ENCODE data around the gene FXR2. TPM values are rescaled to one million over a fixed set of nuclear protein-coding genes. Genes with fewer than 3 reads are reported as not detected.

The FXR2 gene
- total RNA-seq, 1 experiment from 2014 or later, result 35.1 TPM

DNA sequence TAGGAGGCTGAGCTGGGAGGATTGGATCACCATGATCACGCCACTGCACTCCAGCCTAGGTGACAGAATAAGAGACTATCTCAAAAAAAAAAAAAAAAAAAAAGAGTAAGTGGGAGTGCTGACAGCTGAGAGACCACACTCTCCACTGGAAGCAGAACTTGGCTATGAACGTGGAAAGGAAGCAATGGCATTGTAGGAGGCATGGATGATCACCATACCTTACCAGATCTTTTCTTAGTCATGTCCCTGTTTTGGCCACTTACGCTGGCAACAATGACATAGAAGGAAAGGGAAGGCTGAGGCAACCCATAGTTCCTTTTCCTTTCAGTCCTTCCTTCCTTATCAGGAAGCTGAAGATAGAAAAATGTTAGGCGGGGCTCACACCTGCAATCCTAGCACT is 32.3 kb upstream of the FXR2 start:
- ChIA-PET CTCF (interaction anchor here (0.5 to 7.5 kb wide), 4 partner anchors 10 to 599 kb away, joined by 3 to 88 read pairs (median 4); partner anchors contain the start of gene TP53), POLR2A (interaction anchor here (0.7 to 0.9 kb wide), 2 partner anchors 39 to 269 kb away, joined by 3 read pairs; no protein-coding TSS in a partner anchor)
- no peak for ATAC-seq
- H3K27me3 Mint-ChIP-seq (ENCODE audit: low read depth), result peaks cover 44% of the 10 kb centered on the region
- H3K4me1 Mint-ChIP-seq, result peaks cover 14% of the 10 kb centered on the region
- DNase-seq (ENCODE audit: low spot score), result no peak
- no peak overlapping the region for H3K4me3 Mint-ChIP-seq
- no peaks in the 10 kb centered on the region for H3K9me3 Mint-ChIP-seq
- no peak overlapping the region for H3K27ac Mint-ChIP-seq
- TF ChIP-seq ZNF138 (CRISPR knock-in tag; conservative IDR thresholded peaks at IDR 0.05), result no peak
- TF ChIP-seq IRF2 (CRISPR knock-in tag; IDR thresholded peaks at IDR 0.05; ENCODE audit: borderline replicate concordance, low read depth), result no peak
- TF ChIP-seq NFATC4 (CRISPR knock-in tag; IDR thresholded peaks at IDR 0.05), result no peak
- TF ChIP-seq, protein P1, sequence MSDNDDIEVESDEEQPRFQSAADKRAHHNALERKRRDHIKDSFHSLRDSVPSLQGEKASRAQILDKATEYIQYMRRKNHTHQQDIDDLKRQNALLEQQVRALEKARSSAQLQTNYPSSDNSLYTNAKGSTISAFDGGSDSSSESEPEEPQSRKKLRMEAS (CRISPR knock-in tag; IDR thresholded peaks at IDR 0.05), result no peak
- TF ChIP-seq, protein P2, sequence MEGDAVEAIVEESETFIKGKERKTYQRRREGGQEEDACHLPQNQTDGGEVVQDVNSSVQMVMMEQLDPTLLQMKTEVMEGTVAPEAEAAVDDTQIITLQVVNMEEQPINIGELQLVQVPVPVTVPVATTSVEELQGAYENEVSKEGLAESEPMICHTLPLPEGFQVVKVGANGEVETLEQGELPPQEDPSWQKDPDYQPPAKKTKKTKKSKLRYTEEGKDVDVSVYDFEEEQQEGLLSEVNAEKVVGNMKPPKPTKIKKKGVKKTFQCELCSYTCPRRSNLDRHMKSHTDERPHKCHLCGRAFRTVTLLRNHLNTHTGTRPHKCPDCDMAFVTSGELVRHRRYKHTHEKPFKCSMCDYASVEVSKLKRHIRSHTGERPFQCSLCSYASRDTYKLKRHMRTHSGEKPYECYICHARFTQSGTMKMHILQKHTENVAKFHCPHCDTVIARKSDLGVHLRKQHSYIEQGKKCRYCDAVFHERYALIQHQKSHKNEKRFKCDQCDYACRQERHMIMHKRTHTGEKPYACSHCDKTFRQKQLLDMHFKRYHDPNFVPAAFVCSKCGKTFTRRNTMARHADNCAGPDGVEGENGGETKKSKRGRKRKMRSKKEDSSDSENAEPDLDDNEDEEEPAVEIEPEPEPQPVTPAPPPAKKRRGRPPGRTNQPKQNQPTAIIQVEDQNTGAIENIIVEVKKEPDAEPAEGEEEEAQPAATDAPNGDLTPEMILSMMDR (IDR thresholded peaks at IDR 0.05), result no peak
- no peak for TF ChIP-seq CREB1 (CRISPR knock-in tag; IDR thresholded peaks at IDR 0.05)
- TF ChIP-seq E2F1 (CRISPR knock-in tag; IDR thresholded peaks at IDR 0.05), result no peak
- no peak for TF ChIP-seq JAZF1 (CRISPR knock-in tag; IDR thresholded peaks at IDR 0.05)
- no peaks in the 10 kb centered on the region for H3K36me3 Mint-ChIP-seq

DNA sequence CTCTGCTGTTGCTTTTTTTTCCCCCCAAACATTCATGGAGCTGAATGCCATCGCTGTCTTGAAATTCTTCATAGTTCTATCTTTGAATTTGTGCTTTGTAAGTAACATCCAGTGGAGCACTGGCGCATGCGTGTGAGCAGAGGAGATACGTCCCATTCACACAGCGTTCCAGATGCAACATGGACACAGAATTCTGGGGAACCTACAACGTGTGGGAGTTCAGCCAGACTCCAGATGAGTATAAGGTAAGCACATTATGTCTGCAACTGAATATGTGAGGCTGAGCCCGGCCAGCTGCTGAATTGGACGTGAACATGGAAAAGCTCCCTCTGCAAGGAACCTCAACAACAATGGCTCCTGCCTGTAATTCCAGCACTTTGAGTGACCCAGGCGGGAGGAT is 31.8 kb upstream of the FXR2 start:
- peaks cover 5% of the 10 kb centered on the region for H3K9me3 Mint-ChIP-seq
- H3K27me3 Mint-ChIP-seq (ENCODE audit: low read depth), result peaks cover 46% of the 10 kb centered on the region
- H3K36me3 Mint-ChIP-seq, result no peaks in the 10 kb centered on the region
- ChIA-PET POLR2A (interaction anchor here (0.7 to 0.9 kb wide), 2 partner anchors 39 to 269 kb away, joined by 3 read pairs; no protein-coding TSS in a partner anchor), CTCF (interaction anchor here (1.0 kb wide), 2 partner anchors 11 to 41 kb away, joined by 3 to 4 read pairs; partner anchors contain the start of gene TP53)
- peaks cover 12% of the 10 kb centered on the region for H3K4me1 Mint-ChIP-seq
- H3K4me3 Mint-ChIP-seq, result no peak overlapping the region
- no peak for ATAC-seq
- no peak overlapping the region for H3K27ac Mint-ChIP-seq
- DNase-seq (ENCODE audit: low spot score), result no peak
- TF ChIP-seq USF1 (CRISPR knock-in tag; IDR thresholded peaks at IDR 0.05) (no peak), ATF6 (CRISPR knock-in tag; IDR thresholded peaks at IDR 0.05) (no peak), TEAD4 (CRISPR knock-in tag; IDR thresholded peaks at IDR 0.05) (no peak), E2F1 (CRISPR knock-in tag; IDR thresholded peaks at IDR 0.05) (no peak), ZNF671 (CRISPR knock-in tag; IDR thresholded peaks at IDR 0.05) (no peak), ZNF219 (CRISPR knock-in tag; IDR thresholded peaks at IDR 0.05; ENCODE audit: borderline replicate concordance) (no peak), GABPB1 (CRISPR knock-in tag; IDR thresholded peaks at IDR 0.05) (no peak), ZNF396 (CRISPR knock-in tag; IDR thresholded peaks at IDR 0.05; ENCODE audit: borderline replicate concordance) (no peak), FOXJ3 (CRISPR knock-in tag; IDR thresholded peaks at IDR 0.05; ENCODE audit: borderline replicate concordance) (no peak), EMX1 (CRISPR knock-in tag; IDR thresholded peaks at IDR 0.05) (no peak), MYBL2 (CRISPR knock-in tag; IDR thresholded peaks at IDR 0.05) (no peak), ZBTB21 (CRISPR knock-in tag; IDR thresholded peaks at IDR 0.05; ENCODE audit: borderline replicate concordance) (no peak)
- TF ChIP-seq, protein P3, sequence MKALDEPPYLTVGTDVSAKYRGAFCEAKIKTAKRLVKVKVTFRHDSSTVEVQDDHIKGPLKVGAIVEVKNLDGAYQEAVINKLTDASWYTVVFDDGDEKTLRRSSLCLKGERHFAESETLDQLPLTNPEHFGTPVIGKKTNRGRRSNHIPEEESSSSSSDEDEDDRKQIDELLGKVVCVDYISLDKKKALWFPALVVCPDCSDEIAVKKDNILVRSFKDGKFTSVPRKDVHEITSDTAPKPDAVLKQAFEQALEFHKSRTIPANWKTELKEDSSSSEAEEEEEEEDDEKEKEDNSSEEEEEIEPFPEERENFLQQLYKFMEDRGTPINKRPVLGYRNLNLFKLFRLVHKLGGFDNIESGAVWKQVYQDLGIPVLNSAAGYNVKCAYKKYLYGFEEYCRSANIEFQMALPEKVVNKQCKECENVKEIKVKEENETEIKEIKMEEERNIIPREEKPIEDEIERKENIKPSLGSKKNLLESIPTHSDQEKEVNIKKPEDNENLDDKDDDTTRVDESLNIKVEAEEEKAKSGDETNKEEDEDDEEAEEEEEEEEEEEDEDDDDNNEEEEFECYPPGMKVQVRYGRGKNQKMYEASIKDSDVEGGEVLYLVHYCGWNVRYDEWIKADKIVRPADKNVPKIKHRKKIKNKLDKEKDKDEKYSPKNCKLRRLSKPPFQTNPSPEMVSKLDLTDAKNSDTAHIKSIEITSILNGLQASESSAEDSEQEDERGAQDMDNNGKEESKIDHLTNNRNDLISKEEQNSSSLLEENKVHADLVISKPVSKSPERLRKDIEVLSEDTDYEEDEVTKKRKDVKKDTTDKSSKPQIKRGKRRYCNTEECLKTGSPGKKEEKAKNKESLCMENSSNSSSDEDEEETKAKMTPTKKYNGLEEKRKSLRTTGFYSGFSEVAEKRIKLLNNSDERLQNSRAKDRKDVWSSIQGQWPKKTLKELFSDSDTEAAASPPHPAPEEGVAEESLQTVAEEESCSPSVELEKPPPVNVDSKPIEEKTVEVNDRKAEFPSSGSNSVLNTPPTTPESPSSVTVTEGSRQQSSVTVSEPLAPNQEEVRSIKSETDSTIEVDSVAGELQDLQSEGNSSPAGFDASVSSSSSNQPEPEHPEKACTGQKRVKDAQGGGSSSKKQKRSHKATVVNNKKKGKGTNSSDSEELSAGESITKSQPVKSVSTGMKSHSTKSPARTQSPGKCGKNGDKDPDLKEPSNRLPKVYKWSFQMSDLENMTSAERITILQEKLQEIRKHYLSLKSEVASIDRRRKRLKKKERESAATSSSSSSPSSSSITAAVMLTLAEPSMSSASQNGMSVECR (CRISPR knock-in tag; IDR thresholded peaks at IDR 0.05; ENCODE audit: borderline replicate concordance), result no peak
- TF ChIP-seq, protein P1 (CRISPR knock-in tag; IDR thresholded peaks at IDR 0.05), result no peak
- TF ChIP-seq, protein P4, sequence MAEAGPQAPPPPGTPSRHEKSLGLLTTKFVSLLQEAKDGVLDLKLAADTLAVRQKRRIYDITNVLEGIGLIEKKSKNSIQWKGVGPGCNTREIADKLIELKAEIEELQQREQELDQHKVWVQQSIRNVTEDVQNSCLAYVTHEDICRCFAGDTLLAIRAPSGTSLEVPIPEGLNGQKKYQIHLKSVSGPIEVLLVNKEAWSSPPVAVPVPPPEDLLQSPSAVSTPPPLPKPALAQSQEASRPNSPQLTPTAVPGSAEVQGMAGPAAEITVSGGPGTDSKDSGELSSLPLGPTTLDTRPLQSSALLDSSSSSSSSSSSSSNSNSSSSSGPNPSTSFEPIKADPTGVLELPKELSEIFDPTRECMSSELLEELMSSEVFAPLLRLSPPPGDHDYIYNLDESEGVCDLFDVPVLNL (CRISPR knock-in tag; IDR thresholded peaks at IDR 0.05; ENCODE audit: borderline replicate concordance, low read depth), result no peak
